H1 (cell line): Measurements from ENCODE around the gene PNMA8C. TPM values are rescaled to one million over a fixed set of nuclear protein-coding genes. Genes with fewer than 3 reads are reported as not detected.

Source experiments
- CTCF ChIA-PET: fragments of 300-600 bp; sonication (Branson Sonifier 250); formaldehyde crosslinking; loops from one replicate; lab custom pipeline; 2021; ENCODE audit not compliant: partially characterized antibody; lab: Charles Lee
- POLR2A ChIA-PET: fragments of 300-600 bp; sonication (Branson Sonifier 250); formaldehyde crosslinking; loops from one replicate; lab custom pipeline; 2021; ENCODE audit warnings: inconsistent platforms; ENCODE audit not compliant: partially characterized antibody; lab: Charles Lee
- DNase-seq, 2 experiments: peaks; one replicate each; pipeline versions ENCODE4 v3.0.0 to v3.0.0-alpha.2; 2010 to 2022; ENCODE audit warnings: low spot score in 2 of 2, low read depth in 1 of 2, mixed read lengths in 1 of 2
- FAIRE-seq: peaks from 2 replicates; lab custom pipeline; 2011; peaks lifted over from hg19 to GRCh38; lab: Jason Lieb, UNC
- H2AFZ ChIP-seq: 2 replicates; pipeline ENCODE4 v1.8.1; 2012; ENCODE audit warnings: low read length, inconsistent platforms
- H2AK5ac ChIP-seq: 2 replicates; pipeline ENCODE4 v1.6.1; 2013; ENCODE audit warnings: low read depth, low read length
- H2BK120ac ChIP-seq: replicated peaks from 2 replicates; pipeline ENCODE3; 2013; ENCODE audit warnings: low read depth, low read length, inconsistent platforms
- H2BK12ac ChIP-seq: 2 replicates; pipeline ENCODE4 v1.6.1; 2013; ENCODE audit warnings: low read depth, low read length
- H2BK15ac ChIP-seq: 2 replicates; pipeline ENCODE4 v1.6.1; 2013; ENCODE audit warnings: low read length
- H2BK20ac ChIP-seq: 2 replicates; pipeline ENCODE4 v1.6.1; 2013; ENCODE audit warnings: low read length
- H2BK5ac ChIP-seq: 2 replicates; pipeline ENCODE4 v1.6.1; 2013; ENCODE audit warnings: low read depth, low read length
- H3K14ac ChIP-seq: 2 replicates; pipeline ENCODE4 v1.6.1; 2013; ENCODE audit warnings: inconsistent platforms; ENCODE audit not compliant: insufficient read length
- H3K18ac ChIP-seq: 2 replicates; pipeline ENCODE4 v1.6.1; 2013; ENCODE audit warnings: low read length; ENCODE audit errors: extremely low read depth
- H3K23ac ChIP-seq: 2 replicates; pipeline ENCODE4 v1.6.1; 2013; ENCODE audit warnings: inconsistent platforms; ENCODE audit not compliant: insufficient read length
- H3K23me2 ChIP-seq: 2 replicates; pipeline ENCODE4 v1.6.1; 2013; ENCODE audit warnings: low read depth, low read length
- H3K27ac ChIP-seq: 2 replicates; pipeline ENCODE4 v1.6.1; 2011; ENCODE audit warnings: low read depth, low read length, inconsistent platforms
- H3K27me3 ChIP-seq, 4 experiments: replicated peaks in 1 of 4; 1 replicate in 1 of 4; 2 replicates in 3 of 4; pipeline versions ENCODE4 v1.6.1 to v1.8.1; 2011 to 2013; ENCODE audit warnings: low read length in 3 of 4, mild to moderate bottlenecking in 3 of 4, inconsistent platforms in 2 of 4, mixed read lengths in 2 of 4, moderate library complexity in 1 of 4; ENCODE audit not compliant: control insufficient read depth in 3 of 4, insufficient read depth in 3 of 4; ENCODE audit errors: extremely low read depth in 1 of 4
- H3K36me3 ChIP-seq, 4 experiments: 2 replicates each; pipeline versions ENCODE4 v1.6.1 to v1.8.1; 2011 to 2013; ENCODE audit warnings: mild to moderate bottlenecking in 4 of 4, low read length in 3 of 4, moderate library complexity in 2 of 4, control low read depth in 1 of 4, inconsistent platforms in 1 of 4; ENCODE audit not compliant: insufficient read depth in 4 of 4, control insufficient read depth in 2 of 4
- H3K4ac ChIP-seq: replicated peaks from 2 replicates; pipeline ENCODE3; 2013; ENCODE audit warnings: low read length, low read depth, mixed read lengths, inconsistent platforms; ENCODE audit not compliant: insufficient read length
- H3K4me1 ChIP-seq, 4 experiments: replicated peaks in 1 of 4; 1 replicate in 1 of 4; 2 replicates in 3 of 4; pipeline versions ENCODE4 v1.6.1 to v1.8.1; 2011 to 2013; ENCODE audit warnings: low read length in 3 of 4, inconsistent platforms in 2 of 4, mixed read lengths in 1 of 4; ENCODE audit not compliant: insufficient read depth in 4 of 4, control insufficient read depth in 3 of 4
- H3K4me2 ChIP-seq, 2 experiments: 2 replicates each; pipeline versions ENCODE4 v1.6.1 to v1.8.1; 2011 to 2013; ENCODE audit warnings: low read depth in 2 of 2, low read length in 2 of 2, control low read depth in 1 of 2, inconsistent platforms in 1 of 2, mild to moderate bottlenecking in 1 of 2; ENCODE audit not compliant: insufficient read depth in 1 of 2
- H3K4me3 ChIP-seq, 4 experiments: fragments of 200-600, 300-600 bp in 1 of 4; sonication (generic), shearing (Covaris generic), sonication (Bioruptor Twin) in 1 of 4; 2 replicates each; pipeline versions ENCODE4 v1.5.1 to v1.8.1; 2011 to 2016; ENCODE audit warnings: low read length in 4 of 4, low read depth in 3 of 4, control low read depth in 2 of 4, inconsistent platforms in 2 of 4, mild to moderate bottlenecking in 2 of 4, mixed read lengths in 1 of 4, moderate library complexity in 1 of 4; ENCODE audit not compliant: insufficient read depth in 2 of 4; ENCODE audit errors: extremely low read depth in 1 of 4
- H3K56ac ChIP-seq: replicated peaks from 2 replicates; pipeline ENCODE3; 2013; ENCODE audit warnings: low read depth, mild to moderate bottlenecking, mixed read lengths, low read length, inconsistent platforms; ENCODE audit not compliant: insufficient read length
- H3K79me1 ChIP-seq: 2 replicates; pipeline ENCODE4 v1.6.1; 2013; ENCODE audit warnings: low read depth, low read length, control low read depth
- H3K79me2 ChIP-seq, 2 experiments: 2 replicates each; pipeline versions ENCODE4 v1.6.1 to v1.8.1; 2012 to 2013; ENCODE audit warnings: low read length in 2 of 2, mild to moderate bottlenecking in 2 of 2, inconsistent platforms in 1 of 2; ENCODE audit not compliant: insufficient read depth in 2 of 2, control insufficient read depth in 1 of 2
- H3K9ac ChIP-seq, 4 experiments: replicated peaks in 1 of 4; 1 replicate in 1 of 4; 2 replicates in 3 of 4; pipeline versions ENCODE4 v1.6.1 to v1.8.1; 2011 to 2013; ENCODE audit warnings: low read depth in 3 of 4, low read length in 3 of 4, control low read depth in 2 of 4, mild to moderate bottlenecking in 2 of 4, moderate library complexity in 2 of 4, inconsistent platforms in 1 of 4; ENCODE audit errors: extremely low read depth in 1 of 4
- H3K9me3 ChIP-seq, 2 experiments: 2 replicates each; pipeline versions ENCODE4 v1.6.1 to v1.8.1; 2012 to 2013; ENCODE audit warnings: mild to moderate bottlenecking in 2 of 2, moderate library complexity in 2 of 2, control low read depth in 1 of 2, inconsistent platforms in 1 of 2, low read depth in 1 of 2, low read length in 1 of 2, mixed read lengths in 1 of 2; ENCODE audit not compliant: insufficient read depth in 2 of 2
- H4K20me1 ChIP-seq, 2 experiments: replicated peaks in 1 of 2; 2 replicates each; pipeline versions ENCODE3 to v1.8.1; 2011 to 2013; ENCODE audit warnings: inconsistent platforms in 2 of 2, low read length in 2 of 2, mild to moderate bottlenecking in 1 of 2; ENCODE audit not compliant: insufficient read depth in 2 of 2, control insufficient read depth in 1 of 2
- H4K5ac ChIP-seq: 2 replicates; pipeline ENCODE4 v1.6.1; 2013; ENCODE audit warnings: low read length, low read depth, mixed read lengths, inconsistent platforms; ENCODE audit not compliant: insufficient read length
- H4K8ac ChIP-seq: 2 replicates; pipeline ENCODE4 v1.8.0; 2013; ENCODE audit warnings: mild to moderate bottlenecking, moderate library complexity, low read length, inconsistent platforms; ENCODE audit not compliant: insufficient read depth; ENCODE audit errors: extremely low read depth
- H4K91ac ChIP-seq: replicated peaks from 2 replicates; pipeline ENCODE3; 2013; ENCODE audit warnings: low read length, mixed read lengths, inconsistent platforms; ENCODE audit not compliant: insufficient read length
- ATF3 ChIP-seq: IDR thresholded peaks from 2 replicates; pipeline ENCODE4 v1.6.1; 2011; ENCODE audit warnings: low read depth, mild to moderate bottlenecking, low read length; ENCODE audit not compliant: insufficient read depth
- E2F6 ChIP-seq: IDR thresholded peaks from 2 replicates; pipeline ENCODE4 v1.6.1; 2012; ENCODE audit warnings: inconsistent platforms
- GTF2F1 ChIP-seq: IDR thresholded peaks from 2 replicates; pipeline ENCODE4 v1.6.1; 2012; ENCODE audit warnings: low read depth, low read length, improper control_type of control experiment, borderline replicate concordance
- HDAC2 ChIP-seq, 2 experiments: fragments of 300-600 bp in 1 of 2; sonication (generic) in 1 of 2; IDR thresholded peaks; 2 replicates each; pipeline ENCODE4 v1.6.1; 2011 to 2012; ENCODE audit warnings: low read depth in 2 of 2, low read length in 2 of 2, mild to moderate bottlenecking in 2 of 2, moderate library complexity in 2 of 2, borderline replicate concordance in 1 of 2, inconsistent platforms in 1 of 2
- JUND ChIP-seq: IDR thresholded peaks from 2 replicates; pipeline ENCODE4 v1.6.1; 2011; ENCODE audit warnings: mild to moderate bottlenecking, improper control_type of control experiment, low read length
- PHF8 ChIP-seq: fragments of 200-600 bp; sonication (generic); conservative IDR thresholded peaks from 2 replicates; pipeline ENCODE4 v1.7.1; 2012; ENCODE audit warnings: low read depth, mild to moderate bottlenecking, inconsistent platforms, low read length, moderate library complexity
- SIRT6 ChIP-seq: IDR thresholded peaks from one replicate; pipeline ENCODE4 v1.7.1; 2012; ENCODE audit warnings: low read length, inconsistent platforms
- SP1 ChIP-seq: IDR thresholded peaks from 2 replicates; pipeline ENCODE4 v1.6.1; 2011; ENCODE audit warnings: low read depth, low read length
- SP2 ChIP-seq: IDR thresholded peaks from 2 replicates; pipeline ENCODE4 v1.6.1; 2012; ENCODE audit warnings: mild to moderate bottlenecking, low read length, inconsistent platforms
- TAF1 ChIP-seq: IDR thresholded peaks from 2 replicates; pipeline ENCODE4 v1.6.1; 2011; ENCODE audit warnings: mild to moderate bottlenecking, low read depth, low read length
- TEAD4 ChIP-seq: IDR thresholded peaks from 2 replicates; pipeline ENCODE4 v1.6.1; 2012; ENCODE audit warnings: low read depth, low read length, inconsistent platforms, mixed read lengths
- WGBS, 2 experiments: shearing (Covaris generic) in 1 of 2; methylation state at CpG; one replicate each; pipeline versions ENCODE4 v1.1.6 to v1.1.7; 2013 to 2015; ENCODE audit warnings: low lambda C conversion rate in 2 of 2, mixed read lengths in 2 of 2, inconsistent platforms in 1 of 2, low coverage in 1 of 2, missing lambda C conversion rate in 1 of 2; ENCODE audit not compliant: insufficient replicate concordance in 2 of 2, insufficient coverage in 1 of 2, insufficient read length in 1 of 2; ENCODE audit errors: extremely low coverage in 1 of 2, missing lambda C conversion rate in 1 of 2; 5-methylcytosine and 5-hydroxymethylcytosine counted together
- polyA plus RNA-seq, 7 experiments: library from polyadenylated mRNA; depleted of rRNA in 3 of 7; stranded (reverse) in 5 of 7; unstranded in 2 of 7; fragments of >200 nt in 5 of 7; fragments of 200-250 nt in 2 of 7; gene quantifications; 1 replicate in 5 of 7; 2 replicates in 1 of 7; 4 replicates in 1 of 7; pipeline versions ENCODE4 v1.2.1 to v1.2.3, GENCODE V29; 2011 to 2013; ENCODE audit warnings: missing spikeins in 2 of 7, mixed read lengths in 2 of 7
- total RNA-seq: library from RNA; stranded (reverse); fragmentation: NEBNext Ultra II Directional; extraction: Animal tissue kit (Norgen Biotek cat#: 25700); gene quantifications from 2 replicates; pipeline ENCODE4 v1.2.1, GENCODE V29; 2021

Gene PNMA8C
- total and polyA plus RNA-seq, 2 of the 8 experiments (the other 6 are each of a cell fraction or from before 2014, with no cell fraction given), result 0.53 to 1.8 TPM

- no peaks in the 10 kb centered on the region for H4K20me1 ChIP-seq
- H3K27ac ChIP-seq, result peak overlapping the region; percentile 1; the same call in 1 of the 2 replicates
- CTCF ChIA-PET, result interaction anchor here (1.0 to 1.5 kb wide), 4 partner anchors 10 to 298 kb away, joined by 3 to 5 read pairs (median 4); no protein-coding TSS in a partner anchor
- H4K5ac ChIP-seq, result no peak overlapping the region
- WGBS, 2 experiments, result 87% methylated on average over 20 of the region's 20 CpGs; no CpG with 5 or more reads in 1 of the 2 experiments
- H2AFZ ChIP-seq, result no peak overlapping the region
- no peak overlapping the region for H2AK5ac ChIP-seq
- H3K56ac ChIP-seq, result no peak overlapping the region
- peaks cover 9 to 28% (median 19%) of the 10 kb centered on the region in 4 experiments for H3K4me1 ChIP-seq
- no peak overlapping the region for H3K23ac ChIP-seq
- no peak overlapping the region for H3K18ac ChIP-seq
- no peak overlapping the region for H2BK120ac ChIP-seq
- H4K91ac ChIP-seq, result no peak overlapping the region
- H3K4ac ChIP-seq, result no peak overlapping the region
- H3K9ac ChIP-seq, result no peak overlapping the region
- no peak overlapping the region for H3K4me3 ChIP-seq
- no peak overlapping the region for H3K4me2 ChIP-seq
- no peak overlapping the region for H2BK15ac ChIP-seq
- no peak overlapping the region for H2BK5ac ChIP-seq
- peaks cover 9 to 37% (median 26%) of the 10 kb centered on the region in 4 experiments for H3K36me3 ChIP-seq
- no peak overlapping the region for H4K8ac ChIP-seq
- H3K79me2 ChIP-seq, result peaks cover 0 to 30% of the 10 kb centered on the region in 2 experiments; a peak in 2 of 4 replicates
- no peak overlapping the region for H2BK12ac ChIP-seq
- POLR2A ChIA-PET, result no interaction called here
- no peak for DNase-seq
- no peak overlapping the region for H2BK20ac ChIP-seq
- FAIRE-seq, result no peak
- H3K23me2 ChIP-seq, result no peaks in the 10 kb centered on the region
- H3K79me1 ChIP-seq, result peaks cover 3% of the 10 kb centered on the region; the same call in 1 of the 2 replicates
- H3K14ac ChIP-seq, result no peak overlapping the region
- H3K9me3 ChIP-seq, result no peaks in the 10 kb centered on the region
- H3K27me3 ChIP-seq, result no peaks in the 10 kb centered on the region
- TF ChIP-seq E2F6 (no peak), HDAC2 (IDR thresholded peaks at IDR 0.05; ENCODE audit: borderline replicate concordance in 1 of 2, low read depth in 2 of 2, low read length in 2 of 2) (no peak), SIRT6 (no peak), SP1 (no peak), PHF8 (no peak), ATF3 (no peak), TAF1 (no peak), JUND (no peak), GTF2F1 (no peak), SP2 (no peak), TEAD4 (no peak)
Measured at GRCh38 chr19:46376241-46377153, 52.2 kb downstream of the PNMA8C start.
